Activated B cell treated with CpG ODN at 0.5 μM for 24 hours (primary cell): Measurements from ENCODE around the gene EPHA5. TPM values are rescaled to one million over a fixed set of nuclear protein-coding genes. Genes with fewer than 3 reads are reported as not detected.

Experiments used
- ATAC-seq: fragments of 200-7000 bp; cut with Tn5 transposase; one replicate; pipeline ENCODE4 v1.10.0; 2021; ENCODE audit warnings: low read depth, mild to moderate bottlenecking, moderate library complexity
- CTCF ChIA-PET: fragments of 350-600 bp; sonication (Branson Sonifier 250); formaldehyde crosslinking; loops from one replicate; lab custom pipeline; 2021; ENCODE audit warnings: antibody characterized with exemption; lab: Charles Lee
- POLR2A ChIA-PET: fragments of 350-600 bp; sonication (Branson Sonifier 250); formaldehyde crosslinking; loops from one replicate; lab custom pipeline; 2021; ENCODE audit warnings: antibody characterized with exemption; lab: Charles Lee
- DNase-seq: peaks from one replicate; pipeline ENCODE4 v3.0.0; 2022
- H3K27ac Mint-ChIP-seq: one replicate; pipeline ENCODE4 v1.8.0; 2020; ENCODE audit warnings: mixed read lengths
- H3K27me3 Mint-ChIP-seq: one replicate; pipeline ENCODE4 v1.8.0; 2021; ENCODE audit warnings: mixed read lengths
- H3K36me3 Mint-ChIP-seq: one replicate; pipeline ENCODE4 v1.8.0; 2021; ENCODE audit warnings: low read depth, mixed read lengths
- H3K4me1 Mint-ChIP-seq: one replicate; pipeline ENCODE4 v1.8.0; 2021; ENCODE audit warnings: mixed read lengths
- H3K4me3 Mint-ChIP-seq: one replicate; pipeline ENCODE4 v1.8.0; 2020; ENCODE audit warnings: mild to moderate bottlenecking, mixed read lengths
- H3K9me3 Mint-ChIP-seq: one replicate; pipeline ENCODE4 v1.8.0; 2020; ENCODE audit warnings: mixed read lengths
- CTCF ChIP-seq: fragments of 200-600 bp; IDR thresholded peaks from one replicate; pipeline ENCODE4 v1.8.0; 2022; ENCODE audit warnings: antibody characterized with exemption, mild to moderate bottlenecking
- intact Hi-C: fragments of 100-400 bp; cut with micrococcal nuclease; formaldehyde crosslinking; loops from one replicate; pipeline ENCODE4 v1.15.1; 2024
- total RNA-seq: library from RNA; stranded (reverse); gene quantifications from 2 replicates; pipeline ENCODE4 v1.2.3, GENCODE V29; 2022

EPHA5 gene
- total RNA-seq, 1 donor from 2014 or later: not detected

GRCh38 chr4:65653740-65654361, 16.4 kb downstream of the EPHA5 start:
- intact Hi-C loops: no loop called here
- no peaks in the 10 kb centered on the region for H3K36me3 Mint-ChIP-seq
- no peaks in the 10 kb centered on the region for H3K27me3 Mint-ChIP-seq
- no peaks in the 10 kb centered on the region for H3K4me1 Mint-ChIP-seq
- POLR2A ChIA-PET: no interaction called here
- no peak for DNase-seq
- ATAC-seq: no peak
- CTCF ChIA-PET: no interaction called here
- TF ChIP-seq CTCF: no peak
- no peaks in the 10 kb centered on the region for H3K9me3 Mint-ChIP-seq
- no peak overlapping the region for H3K4me3 Mint-ChIP-seq
- H3K27ac Mint-ChIP-seq: no peak overlapping the region

GRCh38 chr4:65651751-65652150, 18.5 kb downstream of the EPHA5 start:
- no peaks in the 10 kb centered on the region for H3K36me3 Mint-ChIP-seq
- POLR2A ChIA-PET: no interaction called here
- H3K4me3 Mint-ChIP-seq: no peak overlapping the region
- no peaks in the 10 kb centered on the region for H3K27me3 Mint-ChIP-seq
- DNase-seq (no peak), ATAC-seq (no peak)
- H3K4me1 Mint-ChIP-seq: no peaks in the 10 kb centered on the region
- intact Hi-C loops: no loop called here
- no peaks in the 10 kb centered on the region for H3K9me3 Mint-ChIP-seq
- H3K27ac Mint-ChIP-seq: no peak overlapping the region
- no peak for TF ChIP-seq CTCF
- CTCF ChIA-PET: no interaction called here

- Mint-ChIP-seq H3K9me3 (no peaks in the 10 kb centered on the region), H3K4me3 (no peak overlapping the region), H3K4me1 (no peaks in the 10 kb centered on the region), H3K27ac (no peak overlapping the region), H3K36me3 (no peaks in the 10 kb centered on the region), H3K27me3 (no peaks in the 10 kb centered on the region)
- DNase-seq (no peak), ATAC-seq (no peak)
- ChIA-PET POLR2A (no interaction called here), CTCF (no interaction called here)
- no peak for TF ChIP-seq CTCF
- intact Hi-C loops: no loop called here
Observed at GRCh38 chr4:65651031-65651430, 19.3 kb downstream of the EPHA5 start.

GRCh38 chr4:65646136-65646535, 24.2 kb downstream of the EPHA5 start:
- no peak for TF ChIP-seq CTCF
- POLR2A ChIA-PET: no interaction called here
- no peaks in the 10 kb centered on the region for H3K36me3 Mint-ChIP-seq
- DNase-seq (no peak), ATAC-seq (no peak)
- H3K9me3 Mint-ChIP-seq: peaks cover 2% of the 10 kb centered on the region
- H3K4me3 Mint-ChIP-seq: no peak overlapping the region
- intact Hi-C loops: no loop called here
- H3K4me1 Mint-ChIP-seq: no peaks in the 10 kb centered on the region
- CTCF ChIA-PET: no interaction called here
- no peaks in the 10 kb centered on the region for H3K27me3 Mint-ChIP-seq
- no peak overlapping the region for H3K27ac Mint-ChIP-seq

GRCh38 chr4:65645185-65645584, 25.1 kb downstream of the EPHA5 start:
- ChIA-PET POLR2A (no interaction called here), CTCF (no interaction called here)
- no peaks in the 10 kb centered on the region for H3K27me3 Mint-ChIP-seq
- DNase-seq (no peak), ATAC-seq (no peak)
- H3K36me3 Mint-ChIP-seq: no peaks in the 10 kb centered on the region
- intact Hi-C loops: no loop called here
- H3K9me3 Mint-ChIP-seq: peaks cover 2% of the 10 kb centered on the region
- no peak for TF ChIP-seq CTCF
- H3K4me3 Mint-ChIP-seq: no peak overlapping the region
- no peak overlapping the region for H3K27ac Mint-ChIP-seq
- no peaks in the 10 kb centered on the region for H3K4me1 Mint-ChIP-seq
